GM18858 (cell line): ENCODE results near the gene UGT1A4.

Experiments used
- ATAC-seq: cut with Tn5 transposase; IDR thresholded peaks from one replicate; pipeline ENCODE4 v1.9.1; 2021; ENCODE audit not compliant: unreplicated experiment

Gene UGT1A4

GRCh38 chr2:233779722-233780121 is 61.2 kb downstream of the UGT1A4 start:
- ATAC-seq: no peak

GRCh38 chr2:233780771-233781170 is 62.2 kb downstream of the UGT1A4 start:
- no peak for ATAC-seq

GRCh38 chr2:233789554-233789953 is 71.0 kb downstream of the UGT1A4 start:
- no peak for ATAC-seq

- ATAC-seq: no peak
These were observed 72.8 kb downstream of the UGT1A4 start for GRCh38 chr2:233791151-233791882.

- no peak for ATAC-seq
These were observed 73.4 kb downstream of the UGT1A4 start for GRCh38 chr2:233791883-233792329.

- no peak for ATAC-seq
These were observed 74.2 kb downstream of the UGT1A4 start for GRCh38 chr2:233792720-233793119.

- no peak for ATAC-seq
These were observed 75.1 kb downstream of the UGT1A4 start for GRCh38 chr2:233793465-233794127.

GRCh38 chr2:233794128-233794658 is 75.7 kb downstream of the UGT1A4 start:
- no peak for ATAC-seq

GRCh38 chr2:233795735-233796171 is 77.2 kb downstream of the UGT1A4 start:
- ATAC-seq: no peak

GRCh38 chr2:233796254-233796653 is 77.7 kb downstream of the UGT1A4 start:
- no peak for ATAC-seq

GRCh38 chr2:233798335-233799086 is 80.0 kb downstream of the UGT1A4 start:
- ATAC-seq: no peak

GRCh38 chr2:233799087-233799665 is 80.6 kb downstream of the UGT1A4 start:
- no peak for ATAC-seq

GRCh38 chr2:233799716-233800115 is 81.2 kb downstream of the UGT1A4 start:
- no peak for ATAC-seq

GRCh38 chr2:233800208-233800607 is 81.7 kb downstream of the UGT1A4 start:
- ATAC-seq: no peak

GRCh38 chr2:233801357-233802131 is 83.0 kb downstream of the UGT1A4 start:
- ATAC-seq: no peak

GRCh38 chr2:233802132-233802815 is 83.7 kb downstream of the UGT1A4 start:
- no peak for ATAC-seq

- no peak for ATAC-seq
These were observed 84.9 kb downstream of the UGT1A4 start for GRCh38 chr2:233803292-233803911.

GRCh38 chr2:233803994-233804393 is 85.5 kb downstream of the UGT1A4 start:
- ATAC-seq: no peak

GRCh38 chr2:233807215-233807865 is 88.8 kb downstream of the UGT1A4 start:
- no peak for ATAC-seq
